Midbrain (tissue), 1 donor: Measurements from ENCODE around the gene SUB1.
"Not testable (repeated sequence)": the region's sequence is repeated elsewhere in the genome, so short reads cannot be mapped to it uniquely, and the experiment has no call there.

ENCODE experiments used
- DNase-seq: peaks from one replicate; lab custom pipeline; 2025; lab: John Stamatoyannopoulos, UW

SUB1 gene

GRCh38 chr5:32565145-32565544 is 20.2 kb upstream of the SUB1 start:
- no peak for DNase-seq

DNA sequence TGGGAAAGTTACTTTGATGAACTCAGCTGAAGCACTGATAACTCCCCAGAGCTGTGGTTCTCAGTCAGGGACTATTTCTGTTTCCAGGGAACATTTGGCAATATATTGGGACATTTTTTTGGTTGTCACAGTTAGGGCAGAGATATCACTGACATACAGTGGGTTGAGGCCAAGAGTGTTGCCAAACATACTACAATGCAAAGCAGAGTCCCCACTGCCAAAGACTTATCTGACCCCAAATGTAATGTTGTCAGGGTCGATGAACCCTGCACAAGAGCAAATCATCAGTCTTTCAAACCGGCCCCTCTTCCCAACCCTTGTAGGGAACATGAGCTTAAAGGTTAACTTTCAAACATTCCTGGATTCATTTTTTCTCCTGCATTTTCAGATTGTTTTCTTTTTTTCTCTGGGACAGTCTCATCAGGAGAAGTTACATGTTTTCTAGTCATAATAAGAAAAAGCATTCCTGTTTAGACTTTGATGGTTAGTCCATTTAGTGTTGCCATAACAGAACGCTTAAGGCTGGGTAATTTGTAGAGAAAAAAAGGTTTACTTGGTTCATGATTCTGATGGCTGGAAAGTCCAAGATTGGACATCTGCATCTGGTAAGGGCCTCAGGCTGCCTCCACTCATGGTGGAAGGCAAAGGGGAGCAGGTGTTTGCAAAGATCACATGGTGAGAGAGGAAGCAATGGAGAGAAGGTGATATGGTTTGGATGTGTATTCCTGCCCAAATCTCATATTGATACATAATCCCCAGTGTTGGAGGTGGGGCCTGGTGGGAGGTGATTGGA is 18.8 kb upstream of the SUB1 start:
- DNase-seq = no peak

- no peak for DNase-seq
Observed at GRCh38 chr5:32571128-32571527, 14.2 kb upstream of the SUB1 start.

DNA sequence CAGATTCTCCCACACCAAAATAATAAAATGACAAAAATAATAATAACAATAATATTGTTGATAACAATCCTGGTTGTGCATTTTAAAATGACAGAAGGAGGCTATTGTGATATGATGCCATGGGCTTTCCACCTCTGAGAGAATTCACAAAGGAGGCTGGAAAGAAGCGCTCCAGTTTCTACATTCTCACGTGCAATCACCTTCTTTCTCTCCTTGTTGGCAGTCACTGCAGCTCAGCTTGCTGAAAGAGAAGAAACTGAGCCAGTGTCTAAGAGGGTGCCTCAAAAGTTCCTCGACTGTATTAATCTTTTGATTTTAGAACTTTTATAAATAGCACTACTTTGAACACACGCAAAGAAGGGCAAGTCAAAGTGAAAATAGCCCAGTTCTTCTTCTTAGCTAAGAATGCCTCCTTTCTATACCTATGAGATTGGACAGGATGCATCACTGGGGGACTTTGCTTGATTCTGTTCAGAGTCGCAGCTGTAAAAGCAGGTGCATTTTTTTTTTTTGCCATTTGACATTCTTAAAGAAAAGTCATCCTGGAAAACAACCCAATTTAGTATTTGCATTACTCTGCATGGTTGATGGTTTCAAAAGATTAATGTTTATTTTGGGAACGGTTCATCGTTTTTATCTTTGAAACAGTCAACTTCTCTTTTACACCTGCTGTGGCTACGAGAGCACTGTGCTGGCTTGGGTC is 12.4 kb upstream of the SUB1 start:
- DNase-seq = no peak

- not testable (repeated sequence) for DNase-seq
Observed at GRCh38 chr5:32573481-32573854, 11.9 kb upstream of the SUB1 start.

DNA sequence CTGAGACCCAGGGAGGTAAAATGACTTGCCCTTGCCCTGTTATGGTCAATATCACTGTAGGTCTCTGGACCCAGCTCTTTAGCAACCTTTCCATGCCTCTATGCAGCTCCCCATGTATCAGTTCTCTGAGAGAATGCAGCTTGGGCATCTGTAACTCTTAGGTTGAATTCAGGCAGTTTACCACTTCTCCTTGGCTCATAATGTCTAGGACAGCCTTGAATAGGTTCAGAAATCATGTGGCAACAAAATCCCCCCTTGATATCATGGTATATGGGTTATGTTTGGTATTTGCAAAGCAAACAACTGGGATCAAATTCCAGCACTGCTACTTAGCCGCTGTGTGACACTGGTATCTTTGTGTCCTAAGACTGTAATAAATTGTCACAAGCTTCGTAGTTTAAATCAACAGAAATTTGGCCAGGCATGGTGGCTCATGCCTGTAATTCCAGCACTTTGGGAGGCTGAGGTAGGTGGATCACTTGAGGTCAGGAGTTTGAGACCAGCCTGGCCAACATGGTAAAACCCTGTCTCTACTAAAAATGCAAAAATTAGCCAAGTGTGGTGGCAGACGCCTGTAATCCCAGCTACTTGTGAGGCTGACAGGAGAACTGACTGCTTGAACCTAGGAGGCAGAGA is 10.7 kb upstream of the SUB1 start:
- no peak for DNase-seq

DNA sequence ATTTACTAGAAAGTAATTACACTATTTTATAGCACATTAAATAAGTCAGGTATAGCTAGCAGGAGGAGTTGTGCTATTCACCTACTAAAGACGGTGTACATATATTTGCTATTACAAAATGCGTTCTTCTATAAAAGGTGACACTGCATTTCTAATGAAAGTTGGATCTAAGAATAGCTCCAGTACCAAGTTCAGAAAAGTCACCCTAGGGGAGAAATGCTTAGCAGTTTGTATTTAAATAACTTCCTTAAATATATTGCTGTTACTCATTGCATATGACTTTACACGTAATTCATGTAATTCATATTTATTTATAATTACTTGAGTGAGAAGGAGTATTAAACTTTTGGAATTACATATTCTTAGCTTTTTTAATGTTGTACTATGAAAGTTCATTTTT is 7.0 kb upstream of the SUB1 start:
- DNase-seq = no peak

- DNase-seq = no peak
Observed at GRCh38 chr5:32578764-32579163, 6.6 kb upstream of the SUB1 start.

GRCh38 chr5:32581010-32581785 is 4.2 kb upstream of the SUB1 start:
- no peak for DNase-seq

DNA sequence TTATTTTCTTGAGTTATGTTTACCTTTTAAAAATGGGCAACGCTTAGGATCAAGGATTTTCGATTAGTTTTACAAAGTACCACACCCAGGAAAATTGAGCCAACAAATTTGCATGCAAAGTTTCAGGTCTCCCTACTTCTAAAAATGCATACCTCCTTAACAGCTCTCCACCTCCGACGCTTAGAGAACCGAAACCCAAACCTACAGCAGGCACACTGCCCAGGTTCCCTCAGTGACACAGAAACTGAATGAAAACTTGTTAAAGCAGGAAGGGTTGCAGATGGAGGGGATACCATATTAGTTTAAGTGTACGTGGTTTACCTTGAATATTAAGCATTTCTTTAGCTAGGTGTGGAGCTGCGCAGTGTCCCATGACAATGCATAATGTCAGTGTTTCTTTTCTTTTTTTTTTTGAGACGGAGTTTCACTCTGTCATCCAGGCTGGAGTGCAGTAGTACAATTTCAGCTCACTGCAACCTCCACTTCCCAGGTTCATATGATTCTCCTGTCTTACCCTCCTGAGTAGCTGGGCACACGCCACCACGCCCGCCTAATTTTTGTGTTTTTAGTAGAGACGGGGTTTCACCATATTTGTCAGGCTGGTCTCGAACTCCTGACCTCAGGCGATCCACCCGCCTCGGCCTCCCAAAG is 1.6 kb upstream of the SUB1 start:
- DNase-seq = no peak

DNA sequence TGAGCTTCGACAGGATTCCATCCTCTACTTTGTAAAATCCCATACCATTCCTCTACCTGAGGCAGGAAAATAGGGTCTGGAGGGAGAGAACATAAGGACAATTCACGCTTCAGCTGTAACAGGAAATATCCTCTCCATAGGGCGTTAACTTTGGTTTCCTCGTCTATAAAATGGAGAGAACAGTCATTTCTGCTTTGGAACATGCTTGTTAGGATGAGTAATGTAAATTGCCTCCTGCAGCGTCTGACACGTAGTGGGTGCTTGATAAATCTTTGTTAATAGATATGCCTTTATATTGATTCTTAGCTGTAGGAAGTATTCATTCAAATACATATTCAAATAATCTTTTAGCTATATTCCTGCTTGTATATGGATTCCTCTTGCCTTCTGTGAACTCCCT is 711 bp upstream of the SUB1 start:
- DNase-seq = no peak

- DNase-seq = no peak
Observed at GRCh38 chr5:32585122-32585445, 273 bp upstream of the SUB1 start.

DNA sequence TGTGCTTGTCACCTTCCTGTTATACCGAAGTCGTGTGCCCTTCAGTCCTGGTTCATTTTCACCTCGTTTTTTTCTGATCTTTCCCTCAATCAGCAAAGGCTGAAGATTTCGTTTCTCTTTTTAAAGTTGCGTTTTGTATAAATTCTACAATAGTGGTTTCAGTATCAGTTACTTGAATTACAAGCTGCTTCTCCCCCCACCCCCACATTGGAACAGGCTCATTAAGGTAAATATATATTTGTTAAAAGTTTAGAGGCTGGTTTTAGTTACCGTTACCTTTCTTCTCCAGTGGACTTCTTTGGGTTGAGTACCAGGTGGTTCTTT is 881 bp downstream of the SUB1 start:
- DNase-seq = no peak

- DNase-seq = no peak
Observed at GRCh38 chr5:32587067-32587551, 1.8 kb downstream of the SUB1 start.

GRCh38 chr5:32589416-32589815 is 4.1 kb downstream of the SUB1 start:
- no peak for DNase-seq

- DNase-seq = peak; percentile 23
Observed at GRCh38 chr5:32589942-32590869, 4.8 kb downstream of the SUB1 start.

GRCh38 chr5:32595118-32595517 is 9.8 kb downstream of the SUB1 start:
- no peak for DNase-seq

DNA sequence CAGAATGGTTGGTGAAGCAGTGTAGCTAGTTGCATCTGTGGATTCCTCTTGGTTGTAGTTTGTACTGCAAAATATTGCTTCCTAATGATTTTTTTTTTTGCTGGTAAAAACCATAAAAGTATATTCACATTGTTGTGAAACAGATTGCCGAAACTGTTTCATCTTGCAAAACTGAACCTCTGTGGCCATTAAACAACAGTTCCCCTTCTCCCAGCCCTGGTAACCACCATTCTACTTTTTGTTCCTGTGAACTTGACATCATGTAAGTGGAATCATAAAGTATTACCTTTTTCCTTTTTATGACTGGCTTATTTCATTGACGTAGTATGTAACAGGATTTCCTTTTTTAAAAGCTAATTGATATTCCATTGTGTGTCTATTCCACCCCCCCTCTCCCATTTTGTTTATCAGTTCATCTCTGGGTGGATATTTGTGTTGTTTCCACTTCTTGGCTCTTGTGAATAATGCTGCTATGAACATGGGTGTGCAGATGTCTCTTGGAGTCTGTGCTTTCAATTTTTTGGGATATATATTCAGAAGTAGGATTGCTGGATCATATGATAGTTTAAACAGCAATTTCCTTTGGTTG is 11.8 kb downstream of the SUB1 start:
- DNase-seq = no peak

GRCh38 chr5:32598260-32598937 is 13.0 kb downstream of the SUB1 start:
- DNase-seq = no peak

GRCh38 chr5:32598997-32599549 is 13.7 kb downstream of the SUB1 start:
- no peak for DNase-seq
